Smooth muscle cell (in vitro differentiated cells): ENCODE results near the gene LEAP2. TPM values are rescaled to one million over a fixed set of nuclear protein-coding genes. Genes with fewer than 3 reads are reported as not detected.

ENCODE experiments used
- DNase-seq: peaks from one replicate; lab custom pipeline; 2025; ENCODE audit not compliant: unreplicated experiment; lab: John Stamatoyannopoulos, UW
- H2AFZ ChIP-seq: fragments of 200-600 bp; sonication (generic); 2 replicates; pipeline ENCODE4 v1.6.0; 2016; ENCODE audit warnings: antibody characterized with exemption, low read depth, mild to moderate bottlenecking
- H3F3A ChIP-seq: fragments of 200-600 bp; sonication (generic); 2 replicates; pipeline ENCODE4 v1.6.0; 2017; ENCODE audit warnings: antibody characterized with exemption, low read depth
- H3K27ac ChIP-seq: fragments of 200-600 bp; sonication (generic); 2 replicates; pipeline ENCODE4 v1.5.1; 2016; ENCODE audit warnings: low read depth, mild to moderate bottlenecking
- H3K27me3 ChIP-seq: fragments of 200-600 bp; sonication (generic); 2 replicates; pipeline ENCODE4 v1.6.1; 2016; ENCODE audit warnings: low read depth, mild to moderate bottlenecking
- H3K36me3 ChIP-seq: fragments of 200-600 bp; sonication (generic); 2 replicates; pipeline ENCODE4 v1.5.1; 2016; ENCODE audit warnings: low read depth
- H3K4me1 ChIP-seq: fragments of 200-600 bp; sonication (generic); 2 replicates; pipeline ENCODE4 v1.5.1; 2016; ENCODE audit warnings: low read depth
- H3K4me2 ChIP-seq: fragments of 200-600 bp; sonication (generic); 2 replicates; pipeline ENCODE4 v1.6.0; 2016; ENCODE audit warnings: mild to moderate bottlenecking
- H3K4me3 ChIP-seq: fragments of 200-600 bp; sonication (generic); 2 replicates; pipeline ENCODE4 v1.5.1; 2016; ENCODE audit warnings: mild to moderate bottlenecking
- H3K79me2 ChIP-seq: fragments of 200-600 bp; sonication (generic); 2 replicates; pipeline ENCODE4 v1.6.0; 2016; ENCODE audit warnings: low read depth, mild to moderate bottlenecking
- H3K9ac ChIP-seq: fragments of 200-600 bp; sonication (generic); 2 replicates; pipeline ENCODE4 v1.6.0; 2016; ENCODE audit warnings: low read depth
- H3K9me3 ChIP-seq: fragments of 200-600 bp; sonication (generic); replicated peaks from 2 replicates; pipeline ENCODE4 v1.5.1; 2016; ENCODE audit warnings: low read depth
- H4K20me1 ChIP-seq: fragments of 200-600 bp; sonication (generic); 2 replicates; pipeline ENCODE4 v1.6.0; 2016; ENCODE audit warnings: low read depth
- WGBS: methylation state at CpG from one replicate; pipeline ENCODE4 v1.1.7; 2016; ENCODE audit warnings: low lambda C conversion rate; 5-methylcytosine and 5-hydroxymethylcytosine counted together
- polyA plus RNA-seq: library from polyadenylated mRNA; unstranded; fragments of >200 nt; fragmentation: Nextera tagmentation; extraction: Ambion mirVana; gene quantifications from 2 replicates; pipeline ENCODE4 v1.2.1, GENCODE V29; 2016
- total RNA-seq: library from RNA; depleted of rRNA; stranded (reverse); fragments of >200 nt; gene quantifications from 2 replicates; pipeline ENCODE4 v1.2.3, GENCODE V29; 2014
- TF ChIP-seq, protein P1 (sequence below): fragments of 200-600 bp; sonication (generic); IDR thresholded peaks from 2 replicates; pipeline ENCODE4 v1.5.1; 2017; ENCODE audit warnings: borderline replicate concordance, mild to moderate bottlenecking, antibody characterized with exemption; ENCODE audit not compliant: insufficient read depth, poor library complexity, severe bottlenecking

LEAP2 gene
- total and polyA plus RNA-seq, 2 experiments from 2014 or later, result 0.27 to 0.55 TPM

DNA sequence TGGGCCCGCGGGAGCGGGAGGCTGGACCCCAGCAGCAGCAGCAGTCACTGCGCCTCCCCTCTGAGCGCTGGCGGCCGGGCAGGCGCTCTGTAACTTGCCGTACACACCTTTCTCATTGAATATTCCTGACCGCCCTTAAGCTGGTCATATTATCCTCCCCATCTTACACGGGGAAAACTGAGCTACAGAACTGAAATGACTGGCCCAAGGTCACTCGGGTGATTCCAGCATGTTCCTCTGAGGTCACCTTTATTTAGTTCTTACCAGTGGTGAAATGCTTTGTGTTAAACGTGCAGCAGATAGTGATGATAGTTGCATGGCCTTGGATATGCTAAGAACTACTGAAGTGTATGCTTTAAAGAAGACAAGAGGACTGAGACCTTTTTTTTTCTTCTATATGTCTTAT lies 6.4 kb upstream of the LEAP2 start:
- TF ChIP-seq, protein P1, sequence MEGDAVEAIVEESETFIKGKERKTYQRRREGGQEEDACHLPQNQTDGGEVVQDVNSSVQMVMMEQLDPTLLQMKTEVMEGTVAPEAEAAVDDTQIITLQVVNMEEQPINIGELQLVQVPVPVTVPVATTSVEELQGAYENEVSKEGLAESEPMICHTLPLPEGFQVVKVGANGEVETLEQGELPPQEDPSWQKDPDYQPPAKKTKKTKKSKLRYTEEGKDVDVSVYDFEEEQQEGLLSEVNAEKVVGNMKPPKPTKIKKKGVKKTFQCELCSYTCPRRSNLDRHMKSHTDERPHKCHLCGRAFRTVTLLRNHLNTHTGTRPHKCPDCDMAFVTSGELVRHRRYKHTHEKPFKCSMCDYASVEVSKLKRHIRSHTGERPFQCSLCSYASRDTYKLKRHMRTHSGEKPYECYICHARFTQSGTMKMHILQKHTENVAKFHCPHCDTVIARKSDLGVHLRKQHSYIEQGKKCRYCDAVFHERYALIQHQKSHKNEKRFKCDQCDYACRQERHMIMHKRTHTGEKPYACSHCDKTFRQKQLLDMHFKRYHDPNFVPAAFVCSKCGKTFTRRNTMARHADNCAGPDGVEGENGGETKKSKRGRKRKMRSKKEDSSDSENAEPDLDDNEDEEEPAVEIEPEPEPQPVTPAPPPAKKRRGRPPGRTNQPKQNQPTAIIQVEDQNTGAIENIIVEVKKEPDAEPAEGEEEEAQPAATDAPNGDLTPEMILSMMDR, result no peak
- H3K4me3 ChIP-seq, result peak overlapping the region; percentile 70
- H2AFZ ChIP-seq, result no peak overlapping the region
- H3K79me2 ChIP-seq, result peaks cover 9% of the 10 kb centered on the region
- peaks cover 27% of the 10 kb centered on the region for H3F3A ChIP-seq
- H3K4me1 ChIP-seq, result peaks cover 12% of the 10 kb centered on the region
- H3K9me3 ChIP-seq, result no peaks in the 10 kb centered on the region
- peaks cover 5% of the 10 kb centered on the region for H4K20me1 ChIP-seq
- no peaks in the 10 kb centered on the region for H3K36me3 ChIP-seq
- H3K27ac ChIP-seq, result peak overlapping the region; percentile 89
- no peaks in the 10 kb centered on the region for H3K27me3 ChIP-seq
- peak overlapping the region; percentile 94 for H3K9ac ChIP-seq
- DNase-seq, result no peak
- peak overlapping the region; percentile 87 for H3K4me2 ChIP-seq
- 3% methylated on average over 13 of the region's 13 CpGs for WGBS

GRCh38 chr5:132868754-132869153 lies 4.7 kb upstream of the LEAP2 start:
- Histone ChIP-seq H4K20me1 (peaks cover 5% of the 10 kb centered on the region), H3K4me1 (peaks cover 12% of the 10 kb centered on the region), H3K9ac (no peak overlapping the region), H3K4me2 (no peak overlapping the region), H3F3A (peaks cover 38% of the 10 kb centered on the region), H3K9me3 (no peaks in the 10 kb centered on the region), H3K27ac (peak overlapping the region; percentile 89), H3K4me3 (no peak overlapping the region), H3K27me3 (no peaks in the 10 kb centered on the region), H3K79me2 (peaks cover 9% of the 10 kb centered on the region), H3K36me3 (no peaks in the 10 kb centered on the region), H2AFZ (no peak overlapping the region)
- DNase-seq, result no peak
- WGBS, result 91% methylated on average over 4 of the region's 4 CpGs
- TF ChIP-seq, protein P1, result no peak

GRCh38 chr5:132870801-132871200 lies 2.7 kb upstream of the LEAP2 start:
- H3K4me1 ChIP-seq, result peaks cover 8% of the 10 kb centered on the region
- H3K36me3 ChIP-seq, result no peaks in the 10 kb centered on the region
- H3K79me2 ChIP-seq, result peaks cover 9% of the 10 kb centered on the region
- DNase-seq, result no peak
- H3F3A ChIP-seq, result peaks cover 49% of the 10 kb centered on the region
- 83% methylated on average over 2 of the region's 2 CpGs for WGBS
- no peak overlapping the region for H3K4me2 ChIP-seq
- H3K27ac ChIP-seq, result peak overlapping the region; percentile 30
- H4K20me1 ChIP-seq, result peaks cover 18% of the 10 kb centered on the region
- TF ChIP-seq, protein P1, result no peak
- H3K9ac ChIP-seq, result no peak overlapping the region
- H3K27me3 ChIP-seq, result no peaks in the 10 kb centered on the region
- H2AFZ ChIP-seq, result no peak overlapping the region
- H3K4me3 ChIP-seq, result no peak overlapping the region
- H3K9me3 ChIP-seq, result no peaks in the 10 kb centered on the region
